GM19043 (cell line): ENCODE measurements around the gene NLRP8.
"Not testable (repeated sequence)": the region's sequence is repeated elsewhere in the genome, so short reads cannot be mapped to it uniquely, and the experiment has no call there.

Experiments used
- ATAC-seq: cut with Tn5 transposase; IDR thresholded peaks from one replicate; pipeline ENCODE4 v1.9.1; 2021; ENCODE audit warnings: low read depth; ENCODE audit not compliant: unreplicated experiment

The NLRP8 gene

GRCh38 chr19:55962186-55962585 lies 14.6 kb downstream of the NLRP8 start:
- ATAC-seq: no peak

- ATAC-seq: no peak
Observed at GRCh38 chr19:55973982-55974381, 26.4 kb downstream of the NLRP8 start.

GRCh38 chr19:55980415-55980814 lies 32.8 kb downstream of the NLRP8 start:
- no peak for ATAC-seq

- ATAC-seq: no peak
Observed at GRCh38 chr19:55985254-55985653, 37.6 kb downstream of the NLRP8 start.

GRCh38 chr19:55986487-55986886 lies 38.9 kb downstream of the NLRP8 start, which contains the start of gene NLRP5:
Gene NLRP5 (plus strand): TSS chr19:55986775.
- no peak for ATAC-seq

- ATAC-seq: no peak
Observed at GRCh38 chr19:55990831-55991230, 43.2 kb downstream of the NLRP8 start.

GRCh38 chr19:55993492-55993891 lies 45.9 kb downstream of the NLRP8 start:
- ATAC-seq: no peak

- ATAC-seq: no peak
Observed at GRCh38 chr19:56014765-56015164, 67.1 kb downstream of the NLRP8 start.

GRCh38 chr19:56015756-56016155 lies 68.1 kb downstream of the NLRP8 start:
- ATAC-seq: no peak

GRCh38 chr19:56019325-56019724 lies 71.7 kb downstream of the NLRP8 start:
- not testable (repeated sequence) for ATAC-seq

- ATAC-seq: not testable (repeated sequence)
Observed at GRCh38 chr19:56020355-56020975, 72.8 kb downstream of the NLRP8 start.

GRCh38 chr19:56026769-56027168 lies 79.1 kb downstream of the NLRP8 start:
- ATAC-seq: no peak
